IMR-90 (cell line): ENCODE data around the gene SPHK2. TPM values are rescaled to one million over a fixed set of nuclear protein-coding genes. Genes with fewer than 3 reads are reported as not detected.

ENCODE experiments used
- ATAC-seq: fragments of 200-7000 bp; cut with Tn5 transposase; 2 replicates; pipeline ENCODE4 v1.9.1; 2020; ENCODE audit warnings: low read depth, mild to moderate bottlenecking, moderate library complexity
- BruUV-seq: library from RNA; stranded (reverse); fragments of 400-500 nt; replicated peaks from 2 replicates; lab custom pipeline; 2021; lab: Mats Ljungman, UMichigan
- CTCF ChIA-PET: fragments of 300-600 bp; formaldehyde crosslinking; extraction: SDS; loops from one replicate; lab custom pipeline; 2021; ENCODE audit warnings: antibody characterized with exemption; lab: Yijun Ruan, JAX
- POLR2A ChIA-PET: fragments of 300-600 bp; sonication (Branson Sonifier 250); formaldehyde crosslinking; loops from one replicate; lab custom pipeline; 2022; ENCODE audit warnings: antibody characterized with exemption; ENCODE audit not compliant: unreplicated experiment; lab: Charles Lee
- DNase-seq: peaks from one replicate; pipeline ENCODE4 v3.0.0; 2013
- H2AFZ ChIP-seq: replicated peaks from 2 replicates; pipeline ENCODE3; 2013; ENCODE audit warnings: low read length, mild to moderate bottlenecking; ENCODE audit not compliant: poor library complexity
- H2AK5ac ChIP-seq: 2 replicates; pipeline ENCODE4 v1.6.1; 2013; ENCODE audit warnings: low read depth, low read length, inconsistent platforms
- H2AK9ac ChIP-seq: replicated peaks from 2 replicates; pipeline ENCODE3; 2013; ENCODE audit warnings: mild to moderate bottlenecking, low read depth, low read length, moderate library complexity; ENCODE audit not compliant: poor library complexity
- H2BK120ac ChIP-seq: 2 replicates; pipeline ENCODE4 v1.6.1; 2013; ENCODE audit warnings: low read depth, low read length, inconsistent platforms
- H2BK15ac ChIP-seq: 3 replicates; pipeline ENCODE4 v1.6.1; 2013; ENCODE audit warnings: low read depth, low read length, inconsistent platforms
- H2BK20ac ChIP-seq: 2 replicates; pipeline ENCODE4 v1.6.1; 2013; ENCODE audit warnings: low read depth, mild to moderate bottlenecking, inconsistent platforms, low read length, moderate library complexity
- H2BK5ac ChIP-seq: 2 replicates; pipeline ENCODE4 v1.6.1; 2013; ENCODE audit warnings: mild to moderate bottlenecking, low read depth, low read length, inconsistent platforms; ENCODE audit not compliant: poor library complexity, severe bottlenecking
- H3K14ac ChIP-seq: replicated peaks from 2 replicates; pipeline ENCODE4 v1.6.1; 2013; ENCODE audit warnings: low read depth, low read length, inconsistent platforms
- H3K18ac ChIP-seq: 2 replicates; pipeline ENCODE4 v1.6.1; 2013; ENCODE audit warnings: low read depth, low read length, control low read depth
- H3K23ac ChIP-seq: 2 replicates; pipeline ENCODE4 v1.6.1; 2013; ENCODE audit warnings: low read depth, low read length, inconsistent platforms
- H3K27ac ChIP-seq: 2 replicates; pipeline ENCODE4 v1.5.1; 2013; ENCODE audit warnings: mild to moderate bottlenecking, control low read depth, low read length; ENCODE audit not compliant: insufficient read depth
- H3K27me3 ChIP-seq: 2 replicates; pipeline ENCODE4 v1.6.1; 2013; ENCODE audit warnings: low read length; ENCODE audit not compliant: control insufficient read depth, insufficient read depth
- H3K36me3 ChIP-seq: 2 replicates; pipeline ENCODE4 v1.6.1; 2013; ENCODE audit warnings: low read length, mixed read lengths; ENCODE audit not compliant: control insufficient read depth, insufficient read depth
- H3K4ac ChIP-seq: 2 replicates; pipeline ENCODE4 v1.6.1; 2013; ENCODE audit warnings: low read depth, low read length, inconsistent platforms
- H3K4me1 ChIP-seq: 2 replicates; pipeline ENCODE4 v1.6.1; 2013; ENCODE audit warnings: low read length, mixed read lengths; ENCODE audit not compliant: control insufficient read depth, insufficient read depth
- H3K4me2 ChIP-seq: 2 replicates; pipeline ENCODE4 v1.6.1; 2013; ENCODE audit warnings: low read depth, mild to moderate bottlenecking, control low read depth, low read length, moderate library complexity
- H3K4me3 ChIP-seq: 2 replicates; pipeline ENCODE4 v1.5.1; 2013; ENCODE audit warnings: low read depth, mild to moderate bottlenecking, control low read depth, low read length, moderate library complexity; ENCODE audit not compliant: insufficient read depth
- H3K56ac ChIP-seq: 2 replicates; pipeline ENCODE4 v1.6.1; 2013; ENCODE audit warnings: low read length, inconsistent platforms; ENCODE audit not compliant: insufficient read depth; ENCODE audit errors: extremely low read depth
- H3K79me1 ChIP-seq, 2 experiments: 2 replicates each; pipeline ENCODE4 v1.6.1; 2013; ENCODE audit warnings: low read length in 2 of 2, inconsistent platforms in 1 of 2, low read depth in 1 of 2
- H3K9ac ChIP-seq: 2 replicates; pipeline ENCODE4 v1.6.1; 2013; ENCODE audit warnings: low read depth, low read length, control low read depth
- H3K9me1 ChIP-seq: 2 replicates; pipeline ENCODE4 v1.6.1; 2013; ENCODE audit warnings: low read length, inconsistent platforms; ENCODE audit not compliant: insufficient read depth
- H3K9me3 ChIP-seq: 2 replicates; pipeline ENCODE4 v1.6.1; 2013; ENCODE audit warnings: low read length; ENCODE audit not compliant: control insufficient read depth, insufficient read depth
- H4K20me1 ChIP-seq: 2 replicates; pipeline ENCODE4 v1.6.1; 2013; ENCODE audit warnings: low read length, inconsistent platforms; ENCODE audit not compliant: insufficient read depth
- H4K5ac ChIP-seq: 2 replicates; pipeline ENCODE4 v1.6.1; 2013; ENCODE audit warnings: mild to moderate bottlenecking, low read depth, low read length, control low read depth
- H4K8ac ChIP-seq, 2 experiments: 2 replicates each; pipeline ENCODE4 v1.6.1; 2013; ENCODE audit warnings: low read depth in 2 of 2, low read length in 2 of 2, control low read depth in 1 of 2, inconsistent platforms in 1 of 2
- H4K91ac ChIP-seq: 2 replicates; pipeline ENCODE4 v1.6.1; 2013; ENCODE audit warnings: low read depth, low read length, inconsistent platforms; ENCODE audit not compliant: insufficient read depth
- BHLHE40 ChIP-seq: fragments of 150-350 bp; IDR thresholded peaks from 2 replicates; pipeline ENCODE4 v1.6.1; 2016; ENCODE audit warnings: mild to moderate bottlenecking, low read depth, low read length
- CEBPB ChIP-seq: IDR thresholded peaks from 2 replicates; pipeline ENCODE4 v1.6.1; 2012; ENCODE audit warnings: low read depth, low read length, improper control_type of control experiment
- CHD1 ChIP-seq: IDR thresholded peaks from 2 replicates; pipeline ENCODE4 v1.6.1; 2012; ENCODE audit warnings: low read depth, low read length, improper control_type of control experiment
- FOS ChIP-seq: fragments of 150-350 bp; IDR thresholded peaks from 2 replicates; pipeline ENCODE4 v1.6.1; 2016; ENCODE audit warnings: low read depth, low read length
- MAFK ChIP-seq: IDR thresholded peaks from 2 replicates; pipeline ENCODE4 v1.6.1; 2012; ENCODE audit warnings: low read depth, low read length, improper control_type of control experiment
- MAZ ChIP-seq: IDR thresholded peaks from 2 replicates; pipeline ENCODE4 v1.6.1; 2012; ENCODE audit warnings: low read depth, mild to moderate bottlenecking, low read length, improper control_type of control experiment, moderate library complexity, borderline replicate concordance
- MXI1 ChIP-seq: IDR thresholded peaks from 2 replicates; pipeline ENCODE4 v1.6.1; 2012; ENCODE audit warnings: low read depth, mild to moderate bottlenecking, low read length, moderate library complexity, borderline replicate concordance
- NFE2L2 ChIP-seq: fragments of 150-350 bp; IDR thresholded peaks from 2 replicates; pipeline ENCODE4 v1.6.1; 2016; ENCODE audit warnings: low read depth, mild to moderate bottlenecking, low read length
- POLR2A ChIP-seq: IDR thresholded peaks from 2 replicates; pipeline ENCODE4 v1.6.1; 2012; ENCODE audit warnings: mild to moderate bottlenecking, low read depth, low read length
- RAD21 ChIP-seq: IDR thresholded peaks from 2 replicates; pipeline ENCODE4 v1.6.1; 2012; ENCODE audit warnings: low read length, improper control_type of control experiment
- RCOR1 ChIP-seq: IDR thresholded peaks from 2 replicates; pipeline ENCODE4 v1.6.1; 2012; ENCODE audit warnings: mild to moderate bottlenecking, low read length, improper control_type of control experiment; ENCODE audit not compliant: insufficient replicate concordance
- RFX5 ChIP-seq: IDR thresholded peaks from 2 replicates; pipeline ENCODE4 v1.8.0; 2012; ENCODE audit warnings: low read depth, mild to moderate bottlenecking, low read length, moderate library complexity
- SMC3 ChIP-seq: fragments of 150-350 bp; IDR thresholded peaks from 2 replicates; pipeline ENCODE4 v1.6.1; 2016; ENCODE audit warnings: low read depth, mild to moderate bottlenecking, antibody characterized with exemption, low read length, moderate library complexity
- WGBS, 2 experiments: methylation state at CpG; one replicate each; pipeline versions ENCODE4 v1.1.5 to v1.1.7; 2013; ENCODE audit warnings: missing lambda C conversion rate in 2 of 2; ENCODE audit not compliant: insufficient read length in 1 of 2; ENCODE audit errors: extremely low coverage in 2 of 2; 5-methylcytosine and 5-hydroxymethylcytosine counted together
- dilution Hi-C: fragments of 300-500 bp; cut with HindIII; formaldehyde crosslinking; loops from one replicate; pipeline ENCODE4 v1.14.3; 2018; ENCODE audit warnings: low sequenced_read_pairs; ENCODE audit not compliant: unreplicated experiment
- in situ Hi-C: fragments of 300-500 bp; cut with MboI; formaldehyde crosslinking; loops from 3 replicates; pipeline ENCODE4 v1.14.3; 2019; ENCODE audit warnings: low sequenced_read_pairs, inconsistent platforms, mixed read lengths
- intact Hi-C: fragments of 100-400 bp; cut with micrococcal nuclease; formaldehyde crosslinking; loops from 2 replicates; pipeline ENCODE4 v1.10.0; 2022
- polyA plus RNA-seq, 3 experiments: library from polyadenylated mRNA; depleted of rRNA; stranded (reverse); fragments of >200 nt; gene quantifications; 2 replicates each; pipeline ENCODE4 v1.2.3, GENCODE V29; 2012; ENCODE audit warnings: low replicate concordance in 1 of 3
- total RNA-seq: library from RNA; depleted of rRNA; stranded (reverse); fragments of >200 nt; gene quantifications from 2 replicates; pipeline ENCODE4 v1.2.3, GENCODE V29; 2012
- TF ChIP-seq, protein P1 (sequence below): fragments of 150-350 bp; IDR thresholded peaks from 2 replicates; pipeline ENCODE4 v1.6.1; 2017; ENCODE audit warnings: mild to moderate bottlenecking, antibody characterized with exemption, low read length, low read depth
- TF ChIP-seq, protein P2 (sequence below): conservative IDR thresholded peaks from 2 replicates; pipeline ENCODE4 v1.5.1; 2012; ENCODE audit warnings: mild to moderate bottlenecking, low read depth, low read length, improper control_type of control experiment
- TF ChIP-seq, protein P3 (sequence below): fragments of 150-350 bp; IDR thresholded peaks from 2 replicates; pipeline ENCODE4 v1.6.1; 2016; ENCODE audit warnings: low read depth, mild to moderate bottlenecking, low read length, moderate library complexity, borderline replicate concordance

The SPHK2 gene
- total and polyA plus RNA-seq, 2 of the 4 experiments (the other 2 are of a cell fraction) = 1.6 to 9.9 TPM

DNA sequence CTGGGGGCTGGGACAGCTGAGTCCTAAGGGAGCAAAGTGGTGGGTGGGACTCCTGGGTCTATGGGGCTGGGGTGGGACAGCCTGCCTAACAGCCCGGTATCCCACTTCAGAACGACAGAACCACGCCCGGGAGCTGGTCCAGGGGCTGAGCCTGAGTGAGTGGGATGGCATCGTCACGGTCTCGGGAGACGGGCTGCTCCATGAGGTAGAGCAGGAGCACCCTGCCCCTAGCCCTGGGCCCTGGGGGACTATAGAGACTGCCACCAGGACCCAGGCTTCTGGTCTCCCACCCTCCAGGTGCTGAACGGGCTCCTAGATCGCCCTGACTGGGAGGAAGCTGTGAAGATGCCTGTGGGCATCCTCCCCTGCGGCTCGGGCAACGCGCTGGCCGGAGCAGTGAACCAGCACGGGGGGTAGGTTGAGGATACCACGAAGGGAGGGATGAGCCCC is 8.6 kb downstream of the SPHK2 start:
- Histone ChIP-seq H2AK5ac (no peak overlapping the region), H2BK120ac (no peak overlapping the region), H3K4me3 (no peak overlapping the region), H3K27ac (no peak overlapping the region), H2AFZ (no peak overlapping the region), H3K27me3 (no peaks in the 10 kb centered on the region), H3K4ac (no peak overlapping the region), H2AK9ac (no peak overlapping the region), H4K8ac (no peak overlapping the region), H3K18ac (no peak overlapping the region), H4K91ac (no peak overlapping the region), H3K9me1 (peaks cover 6% of the 10 kb centered on the region), H2BK15ac (no peak overlapping the region), H3K79me1 (peaks cover 4 to 21% of the 10 kb centered on the region in 2 experiments; a peak in 3 of 4 replicates), H3K9ac (no peak overlapping the region), H3K4me1 (peaks cover 23% of the 10 kb centered on the region), H3K9me3 (no peaks in the 10 kb centered on the region), H3K23ac (no peak overlapping the region), H3K36me3 (peaks cover 6% of the 10 kb centered on the region; the same call in 1 of the 2 replicates), H4K20me1 (no peaks in the 10 kb centered on the region), H3K56ac (no peak overlapping the region), H3K4me2 (no peak overlapping the region), H2BK5ac (no peak overlapping the region), H4K5ac (no peak overlapping the region), H2BK20ac (no peak overlapping the region), H3K14ac (no peak overlapping the region)
- no peak for TF ChIP-seq NFE2L2
- no peak for TF ChIP-seq CHD1
- TF ChIP-seq CEBPB = no peak
- TF ChIP-seq, protein P1, sequence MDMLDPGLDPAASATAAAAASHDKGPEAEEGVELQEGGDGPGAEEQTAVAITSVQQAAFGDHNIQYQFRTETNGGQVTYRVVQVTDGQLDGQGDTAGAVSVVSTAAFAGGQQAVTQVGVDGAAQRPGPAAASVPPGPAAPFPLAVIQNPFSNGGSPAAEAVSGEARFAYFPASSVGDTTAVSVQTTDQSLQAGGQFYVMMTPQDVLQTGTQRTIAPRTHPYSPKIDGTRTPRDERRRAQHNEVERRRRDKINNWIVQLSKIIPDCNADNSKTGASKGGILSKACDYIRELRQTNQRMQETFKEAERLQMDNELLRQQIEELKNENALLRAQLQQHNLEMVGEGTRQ = no peak
- no peak for TF ChIP-seq MAFK
- TF ChIP-seq, protein P2, sequence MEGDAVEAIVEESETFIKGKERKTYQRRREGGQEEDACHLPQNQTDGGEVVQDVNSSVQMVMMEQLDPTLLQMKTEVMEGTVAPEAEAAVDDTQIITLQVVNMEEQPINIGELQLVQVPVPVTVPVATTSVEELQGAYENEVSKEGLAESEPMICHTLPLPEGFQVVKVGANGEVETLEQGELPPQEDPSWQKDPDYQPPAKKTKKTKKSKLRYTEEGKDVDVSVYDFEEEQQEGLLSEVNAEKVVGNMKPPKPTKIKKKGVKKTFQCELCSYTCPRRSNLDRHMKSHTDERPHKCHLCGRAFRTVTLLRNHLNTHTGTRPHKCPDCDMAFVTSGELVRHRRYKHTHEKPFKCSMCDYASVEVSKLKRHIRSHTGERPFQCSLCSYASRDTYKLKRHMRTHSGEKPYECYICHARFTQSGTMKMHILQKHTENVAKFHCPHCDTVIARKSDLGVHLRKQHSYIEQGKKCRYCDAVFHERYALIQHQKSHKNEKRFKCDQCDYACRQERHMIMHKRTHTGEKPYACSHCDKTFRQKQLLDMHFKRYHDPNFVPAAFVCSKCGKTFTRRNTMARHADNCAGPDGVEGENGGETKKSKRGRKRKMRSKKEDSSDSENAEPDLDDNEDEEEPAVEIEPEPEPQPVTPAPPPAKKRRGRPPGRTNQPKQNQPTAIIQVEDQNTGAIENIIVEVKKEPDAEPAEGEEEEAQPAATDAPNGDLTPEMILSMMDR = no peak
- TF ChIP-seq FOS = no peak
- no peak for TF ChIP-seq BHLHE40
- TF ChIP-seq MAZ = no peak
- no peak for TF ChIP-seq RCOR1
- TF ChIP-seq POLR2A = no peak
- no peak for TF ChIP-seq RAD21
- TF ChIP-seq MXI1 = no peak
- no peak for TF ChIP-seq RFX5
- TF ChIP-seq, protein P3, sequence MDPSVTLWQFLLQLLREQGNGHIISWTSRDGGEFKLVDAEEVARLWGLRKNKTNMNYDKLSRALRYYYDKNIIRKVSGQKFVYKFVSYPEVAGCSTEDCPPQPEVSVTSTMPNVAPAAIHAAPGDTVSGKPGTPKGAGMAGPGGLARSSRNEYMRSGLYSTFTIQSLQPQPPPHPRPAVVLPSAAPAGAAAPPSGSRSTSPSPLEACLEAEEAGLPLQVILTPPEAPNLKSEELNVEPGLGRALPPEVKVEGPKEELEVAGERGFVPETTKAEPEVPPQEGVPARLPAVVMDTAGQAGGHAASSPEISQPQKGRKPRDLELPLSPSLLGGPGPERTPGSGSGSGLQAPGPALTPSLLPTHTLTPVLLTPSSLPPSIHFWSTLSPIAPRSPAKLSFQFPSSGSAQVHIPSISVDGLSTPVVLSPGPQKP = no peak
- no peak for TF ChIP-seq SMC3
- BruUV-seq = no TSS peak
- ATAC-seq = no peak
- DNase-seq = no peak
- CTCF ChIA-PET = no interaction called here
- 90% methylated on average over 2 of the region's 17 CpGs; no CpG with 5 or more reads in 1 of the 2 experiments for WGBS, 2 experiments
- intact Hi-C loops = no loop called here
- POLR2A ChIA-PET = no interaction called here
- dilution Hi-C loops = no loop called here
- in situ Hi-C loops = no loop called here
